GM12874 (cell line): ENCODE data around the gene TPRN.

Experiments used
- TF ChIP-seq, protein P1 (sequence below): IDR thresholded peaks from 2 replicates; pipeline ENCODE4 v1.5.1; 2011; ENCODE audit warnings: low read depth, mild to moderate bottlenecking, control low read depth, low read length, moderate library complexity; ENCODE audit not compliant: insufficient read depth

The TPRN gene

DNA sequence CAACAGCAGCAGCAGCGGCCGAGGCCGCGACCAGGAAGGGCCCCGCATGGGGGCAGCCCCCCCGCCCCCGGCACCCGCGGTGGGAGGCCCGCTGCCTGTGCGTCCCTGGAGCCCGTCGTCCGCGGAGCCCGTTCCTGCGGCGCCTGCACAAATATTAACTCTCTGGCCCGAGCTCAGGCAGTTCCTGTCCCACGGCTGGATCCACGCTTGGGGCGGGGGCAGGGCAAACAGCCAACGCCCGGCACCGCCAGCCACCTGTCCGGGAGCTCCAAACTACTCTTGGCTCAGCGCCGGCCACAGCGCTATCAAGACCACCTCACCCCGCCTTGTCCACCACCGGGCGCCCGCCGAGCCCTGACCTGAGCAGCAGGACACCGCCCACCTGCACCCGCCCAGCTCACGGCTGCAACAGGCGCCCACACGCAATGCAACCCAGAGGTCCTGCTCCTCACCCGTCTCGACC is 30.6 kb downstream of the TPRN start, which contains the start of gene LRRC26:
TSS of gene LRRC26 (minus strand) at position 156 of the 463 bp plus-strand sequence. CDS start at position 48, 108 bp downstream.
- TF ChIP-seq, protein P1, sequence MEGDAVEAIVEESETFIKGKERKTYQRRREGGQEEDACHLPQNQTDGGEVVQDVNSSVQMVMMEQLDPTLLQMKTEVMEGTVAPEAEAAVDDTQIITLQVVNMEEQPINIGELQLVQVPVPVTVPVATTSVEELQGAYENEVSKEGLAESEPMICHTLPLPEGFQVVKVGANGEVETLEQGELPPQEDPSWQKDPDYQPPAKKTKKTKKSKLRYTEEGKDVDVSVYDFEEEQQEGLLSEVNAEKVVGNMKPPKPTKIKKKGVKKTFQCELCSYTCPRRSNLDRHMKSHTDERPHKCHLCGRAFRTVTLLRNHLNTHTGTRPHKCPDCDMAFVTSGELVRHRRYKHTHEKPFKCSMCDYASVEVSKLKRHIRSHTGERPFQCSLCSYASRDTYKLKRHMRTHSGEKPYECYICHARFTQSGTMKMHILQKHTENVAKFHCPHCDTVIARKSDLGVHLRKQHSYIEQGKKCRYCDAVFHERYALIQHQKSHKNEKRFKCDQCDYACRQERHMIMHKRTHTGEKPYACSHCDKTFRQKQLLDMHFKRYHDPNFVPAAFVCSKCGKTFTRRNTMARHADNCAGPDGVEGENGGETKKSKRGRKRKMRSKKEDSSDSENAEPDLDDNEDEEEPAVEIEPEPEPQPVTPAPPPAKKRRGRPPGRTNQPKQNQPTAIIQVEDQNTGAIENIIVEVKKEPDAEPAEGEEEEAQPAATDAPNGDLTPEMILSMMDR: no peak

DNA sequence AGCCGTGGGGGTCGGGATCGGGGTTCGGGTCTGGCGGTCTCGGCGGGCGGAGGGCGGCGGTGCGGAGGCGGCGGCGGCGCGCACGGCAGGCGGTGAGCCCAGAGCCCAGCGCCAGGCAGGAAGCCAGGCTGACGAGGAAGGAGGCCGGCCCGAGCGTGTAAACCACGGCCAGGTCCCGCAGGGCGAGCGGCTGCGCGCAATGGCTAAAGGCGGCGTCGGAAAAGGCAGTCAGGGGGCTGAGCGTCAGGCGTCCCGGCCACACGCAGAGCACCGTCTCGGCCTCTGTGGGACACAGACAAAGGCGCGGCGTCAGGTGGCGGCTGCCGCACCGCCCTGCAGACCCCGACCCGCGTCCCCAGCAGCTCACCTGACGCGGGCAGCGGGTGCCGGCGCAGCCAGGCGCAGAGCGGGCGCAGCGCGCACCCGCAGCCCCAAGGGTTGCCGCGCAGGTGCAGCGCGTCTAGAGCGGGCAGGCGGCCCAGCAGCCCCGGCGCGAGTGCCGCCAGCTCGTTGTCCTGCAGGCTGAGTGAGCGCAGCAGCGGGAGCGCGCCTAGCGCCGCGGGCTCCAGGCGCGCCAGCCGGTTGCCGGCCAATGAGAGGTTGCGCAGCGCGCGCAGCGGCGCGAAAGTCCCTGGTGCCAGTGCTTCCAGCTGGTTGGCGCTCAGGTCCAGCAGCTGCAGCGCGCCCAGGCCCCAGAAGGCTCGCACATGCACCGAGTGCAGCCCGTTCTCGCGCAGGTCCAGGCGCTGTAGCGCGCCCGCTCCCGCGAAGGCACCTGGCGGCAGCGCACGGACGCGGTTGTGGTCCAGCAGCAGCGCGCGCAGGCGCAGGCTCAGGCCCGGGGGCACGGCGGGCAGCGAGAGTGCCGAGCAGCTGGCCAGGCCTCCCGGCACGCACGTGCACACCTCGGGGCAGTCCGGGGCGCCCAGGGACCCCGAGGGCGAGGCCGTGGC is 31.4 kb downstream of the TPRN start:
- TF ChIP-seq, protein P1: no peak

DNA sequence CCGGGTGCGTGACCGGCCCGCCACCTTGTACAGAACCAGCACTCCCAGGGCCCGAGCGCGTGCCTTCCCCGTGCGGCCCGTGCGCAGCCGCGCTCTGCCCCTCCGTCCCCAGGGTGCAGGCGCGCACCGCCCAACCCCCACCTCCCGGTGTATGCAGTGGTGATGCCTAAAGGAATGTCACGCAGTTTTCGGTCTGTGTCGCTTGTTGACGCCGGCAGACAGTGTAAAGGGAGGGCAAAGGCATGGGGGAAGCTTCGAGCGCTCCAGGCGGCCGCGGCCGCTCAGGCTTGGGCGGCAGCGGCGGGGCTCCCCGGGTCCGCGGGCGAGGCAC is 32.0 kb downstream of the TPRN start:
- TF ChIP-seq, protein P1: no peak

DNA sequence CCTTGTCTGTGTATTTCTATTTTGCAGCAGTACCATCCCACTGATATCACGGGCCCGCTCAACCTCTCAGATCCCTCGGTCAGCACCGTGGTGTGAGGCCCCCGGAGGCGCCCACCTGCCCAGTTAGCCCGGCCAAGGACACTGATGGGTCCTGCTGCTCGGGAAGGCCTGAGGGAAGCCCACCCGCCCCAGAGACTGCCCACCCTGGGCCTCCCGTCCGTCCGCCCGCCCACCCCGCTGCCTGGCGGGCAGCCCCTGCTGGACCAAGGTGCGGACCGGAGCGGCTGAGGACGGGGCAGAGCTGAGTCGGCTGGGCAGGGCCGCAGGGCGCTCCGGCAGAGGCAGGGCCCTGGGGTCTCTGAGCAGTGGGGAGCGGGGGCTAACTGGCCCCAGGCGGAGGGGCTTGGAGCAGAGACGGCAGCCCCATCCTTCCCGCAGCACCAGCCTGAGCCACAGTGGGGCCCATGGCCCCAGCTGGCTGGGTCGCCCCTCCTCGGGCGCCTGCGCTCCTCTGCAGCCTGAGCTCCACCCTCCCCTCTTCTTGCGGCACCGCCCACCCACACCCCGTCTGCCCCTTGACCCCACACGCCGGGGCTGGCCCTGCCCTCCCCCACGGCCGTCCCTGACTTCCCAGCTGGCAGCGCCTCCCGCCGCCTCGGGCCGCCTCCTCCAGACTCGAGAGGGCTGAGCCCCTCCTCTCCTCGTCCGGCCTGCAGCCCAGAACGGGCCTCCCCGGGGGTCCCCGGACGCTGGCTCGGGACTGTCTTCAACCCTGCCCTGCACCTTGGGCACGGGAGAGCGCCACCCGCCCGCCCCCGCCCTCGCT is 32.6 kb downstream of the TPRN start:
- TF ChIP-seq, protein P1: no peak

DNA sequence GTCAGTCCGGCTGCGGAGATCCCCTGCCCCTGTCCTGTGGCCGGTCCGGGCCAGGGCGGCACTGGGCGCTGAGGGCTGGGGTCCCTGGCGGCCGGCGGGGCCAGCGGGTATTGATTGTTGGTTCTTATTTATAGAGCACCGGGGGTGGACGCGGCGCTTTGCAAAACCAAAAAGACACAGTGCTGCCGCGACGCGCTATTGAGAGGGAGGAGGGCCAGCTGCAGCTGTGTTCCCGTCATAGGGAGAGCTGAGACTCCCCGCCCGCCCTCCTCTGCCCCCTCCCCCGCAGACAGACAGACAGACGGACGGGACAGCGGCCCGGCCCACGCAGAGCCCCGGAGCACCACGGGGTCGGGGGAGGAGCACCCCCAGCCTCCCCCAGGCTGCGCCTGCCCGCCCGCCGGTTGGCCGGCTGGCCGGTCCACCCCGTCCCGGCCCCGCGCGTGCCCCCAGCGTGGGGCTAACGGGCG is 33.2 kb downstream of the TPRN start:
- TF ChIP-seq, protein P1: no peak

DNA sequence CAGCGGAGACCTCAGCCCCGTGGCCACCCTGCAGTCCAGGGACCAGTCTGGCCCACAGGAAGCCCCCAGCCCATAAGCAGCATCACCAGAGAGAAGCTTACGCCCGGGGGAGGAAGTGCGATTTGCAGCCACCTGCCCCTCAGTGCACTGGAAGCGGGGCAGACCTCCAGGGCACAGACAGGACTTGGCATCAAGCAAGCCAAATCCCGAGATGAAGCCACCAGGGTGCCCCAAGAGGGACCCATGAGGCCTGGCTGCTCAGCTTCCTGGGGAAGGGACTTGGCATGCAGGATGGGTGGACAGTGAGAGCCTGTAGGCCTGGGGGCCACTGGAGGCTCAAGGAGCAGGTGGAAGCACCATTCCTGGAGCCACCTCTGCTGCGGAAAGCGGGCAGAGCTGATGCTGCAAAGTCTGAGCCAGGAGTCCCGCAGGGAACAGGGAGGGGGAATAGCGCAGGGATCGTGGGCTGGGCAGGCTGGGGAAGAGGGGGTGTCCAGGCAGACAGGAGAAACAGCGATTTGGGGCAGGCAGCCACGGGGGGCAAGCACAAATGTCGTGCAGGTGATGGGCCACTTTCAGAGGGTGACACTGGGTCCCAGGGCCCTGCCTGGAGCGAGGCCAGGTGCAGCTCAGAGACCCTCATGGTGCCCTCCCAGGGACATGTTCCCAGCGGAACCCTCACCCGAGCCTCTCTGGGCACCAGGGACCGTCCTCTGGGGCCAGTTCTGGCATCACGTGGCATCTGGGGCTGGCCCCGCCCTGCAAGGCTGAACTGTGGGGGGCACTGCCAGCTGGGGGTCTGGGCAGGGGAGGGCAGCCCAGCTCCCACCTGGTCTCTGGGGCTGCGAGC is 33.9 kb downstream of the TPRN start:
- TF ChIP-seq, protein P1: no peak
